SK-N-SH treated with all-trans-retinoic acid at 6 μM for 48 hours (cell line): Measurements from ENCODE around the gene LMOD3.

ENCODE experiments used
- ATAC-seq: fragments of 200-7000 bp; cut with Tn5 transposase; 3 replicates; pipeline ENCODE4 v1.9.1; 2020; ENCODE audit warnings: mild to moderate bottlenecking, moderate library complexity
- ARNTL ChIP-seq: fragments of 450-650 bp; formaldehyde crosslinking; IDR thresholded peaks from 2 replicates; pipeline ENCODE4 v1.5.0; 2020; ENCODE audit warnings: low read depth, mild to moderate bottlenecking, moderate library complexity, borderline replicate concordance
- BACH2 ChIP-seq: fragments of 250-450 bp; sonication (Bioruptor Pico); IDR thresholded peaks from 2 replicates; pipeline ENCODE4 v1.9.0; 2021; ENCODE audit warnings: mild to moderate bottlenecking, borderline replicate concordance
- CREB5 ChIP-seq: fragments of 250-450 bp; sonication (Bioruptor Pico); IDR thresholded peaks from 2 replicates; pipeline ENCODE4 v1.5.1; 2020; ENCODE audit warnings: low read depth, mild to moderate bottlenecking, moderate library complexity
- CSDC2 ChIP-seq: fragments of 250-450 bp; sonication (Bioruptor Pico); IDR thresholded peaks from 2 replicates; pipeline ENCODE4 v1.5.0; 2020; ENCODE audit warnings: mild to moderate bottlenecking, moderate library complexity
- ESRRG ChIP-seq: fragments of 250-450 bp; sonication (Bioruptor Pico); IDR thresholded peaks from 2 replicates; pipeline ENCODE4 v1.6.1; 2021; ENCODE audit warnings: mild to moderate bottlenecking
- GLIS3 ChIP-seq: fragments of 250-450 bp; sonication (Bioruptor Pico); IDR thresholded peaks from 2 replicates; pipeline ENCODE4 v1.5.0; 2020; ENCODE audit warnings: mild to moderate bottlenecking, moderate library complexity
- ISL1 ChIP-seq: fragments of 250-450 bp; sonication (Bioruptor Pico); IDR thresholded peaks from 2 replicates; pipeline ENCODE4 v2.1.2; 2022; ENCODE audit warnings: mild to moderate bottlenecking, moderate library complexity
- OSR1 ChIP-seq: fragments of 250-450 bp; sonication (Bioruptor Pico); IDR thresholded peaks from 2 replicates; pipeline ENCODE4 v1.8.0; 2022; ENCODE audit warnings: moderate library complexity, mild to moderate bottlenecking, inconsistent platforms
- PATZ1 ChIP-seq: fragments of 250-450 bp; sonication (Bioruptor Pico); IDR thresholded peaks from 2 replicates; pipeline ENCODE4 v1.8.0; 2020; ENCODE audit warnings: mild to moderate bottlenecking, moderate library complexity, borderline replicate concordance
- POU6F1 ChIP-seq: fragments of 250-450 bp; sonication (Bioruptor Pico); IDR thresholded peaks from 2 replicates; pipeline ENCODE4 v1.8.0; 2021; ENCODE audit warnings: low read depth, mild to moderate bottlenecking, moderate library complexity, borderline replicate concordance
- PPARA ChIP-seq: fragments of 250-450 bp; sonication (Bioruptor Pico); IDR thresholded peaks from 2 replicates; pipeline ENCODE4 v1.5.0; 2020; ENCODE audit warnings: mild to moderate bottlenecking, borderline replicate concordance
- RARB ChIP-seq: fragments of 250-450 bp; sonication (Bioruptor Pico); IDR thresholded peaks from 2 replicates; pipeline ENCODE4 v1.8.0; 2021; ENCODE audit warnings: mild to moderate bottlenecking, moderate library complexity
- SNAI2 ChIP-seq: fragments of 250-450 bp; sonication (Bioruptor Pico); IDR thresholded peaks from 2 replicates; pipeline ENCODE4 v1.5.0; 2020; ENCODE audit warnings: mild to moderate bottlenecking, moderate library complexity
- TCF4 ChIP-seq: fragments of 250-450 bp; sonication (Bioruptor Pico); IDR thresholded peaks from 2 replicates; pipeline ENCODE4 v1.8.0; 2021; ENCODE audit warnings: mild to moderate bottlenecking, moderate library complexity, borderline replicate concordance
- TOX ChIP-seq: fragments of 250-450 bp; sonication (Bioruptor Pico); IDR thresholded peaks from 2 replicates; pipeline ENCODE4 v1.8.0; 2021; ENCODE audit warnings: mild to moderate bottlenecking, moderate library complexity, borderline replicate concordance
- TSHZ2 ChIP-seq: fragments of 250-450 bp; sonication (Bioruptor Pico); IDR thresholded peaks from 2 replicates; pipeline ENCODE4 v1.5.0; 2020; ENCODE audit warnings: mild to moderate bottlenecking, moderate library complexity
- ZC3H10 ChIP-seq: fragments of 250-450 bp; sonication (Bioruptor Pico); IDR thresholded peaks from 2 replicates; pipeline ENCODE4 v1.5.1; 2021; ENCODE audit warnings: mild to moderate bottlenecking, moderate library complexity
- ZFP3 ChIP-seq: fragments of 250-450 bp; sonication (Bioruptor Pico); IDR thresholded peaks from 2 replicates; pipeline ENCODE4 v1.5.0; 2020; ENCODE audit warnings: mild to moderate bottlenecking, moderate library complexity
- ZFP30 ChIP-seq: fragments of 450-650 bp; formaldehyde crosslinking; IDR thresholded peaks from 2 replicates; pipeline ENCODE4 v1.5.0; 2022; ENCODE audit warnings: mild to moderate bottlenecking, moderate library complexity
- ZNF565 ChIP-seq: fragments of 450-650 bp; formaldehyde crosslinking; conservative IDR thresholded peaks from 2 replicates; pipeline ENCODE4 v1.5.0; 2020; ENCODE audit warnings: low read depth, mild to moderate bottlenecking, moderate library complexity
- ZNF70 ChIP-seq: fragments of 450-650 bp; formaldehyde crosslinking; IDR thresholded peaks from 2 replicates; pipeline ENCODE4 v1.5.0; 2020; ENCODE audit warnings: mild to moderate bottlenecking, moderate library complexity
- ZNF8 ChIP-seq: fragments of 450-650 bp; formaldehyde crosslinking; IDR thresholded peaks from 2 replicates; pipeline ENCODE4 v1.5.0; 2020; ENCODE audit warnings: mild to moderate bottlenecking, moderate library complexity

The LMOD3 gene

GRCh38 chr3:69160107-69160506 lies 37.7 kb upstream of the LMOD3 start:
- ATAC-seq = no peak
- TF ChIP-seq TOX (CRISPR knock-in tag) (no peak), TSHZ2 (CRISPR knock-in tag) (no peak), RARB (CRISPR knock-in tag) (no peak), ZNF70 (CRISPR knock-in tag) (no peak), ZFP30 (CRISPR knock-in tag) (no peak), SNAI2 (CRISPR knock-in tag) (no peak), GLIS3 (CRISPR knock-in tag) (no peak), ESRRG (CRISPR knock-in tag) (no peak), ARNTL (CRISPR knock-in tag) (no peak), POU6F1 (CRISPR knock-in tag) (no peak), CREB5 (CRISPR knock-in tag) (no peak), BACH2 (no peak), ZNF8 (no peak), CSDC2 (no peak), ZFP3 (CRISPR knock-in tag) (no peak), PPARA (CRISPR knock-in tag) (no peak), ZNF565 (CRISPR knock-in tag) (no peak)

- TF ChIP-seq ZNF565 (CRISPR knock-in tag) (no peak), ISL1 (CRISPR knock-in tag) (no peak)
- no peak for ATAC-seq
Measured at GRCh38 chr3:69149586-69149985, 27.2 kb upstream of the LMOD3 start.

GRCh38 chr3:69145688-69146087 lies 23.3 kb upstream of the LMOD3 start:
- TF ChIP-seq CSDC2 (no peak), TCF4 (CRISPR knock-in tag) (no peak), ISL1 (CRISPR knock-in tag) (no peak), ARNTL (CRISPR knock-in tag) (no peak), ZFP30 (CRISPR knock-in tag) (no peak), OSR1 (no peak), CREB5 (CRISPR knock-in tag) (no peak), BACH2 (no peak), ESRRG (CRISPR knock-in tag) (no peak), ZFP3 (CRISPR knock-in tag) (no peak), RARB (CRISPR knock-in tag) (no peak), PPARA (CRISPR knock-in tag) (no peak), ZNF8 (no peak), ZC3H10 (no peak), PATZ1 (CRISPR knock-in tag) (no peak)
- ATAC-seq = no peak
